GM08714 (cell line): ENCODE results near the gene SPPL2C.

Experiments used
- H3K4me3 ChIP-seq: fragments of 200-500 bp; sonication (Bioruptor generic); 2 replicates; pipeline ENCODE4 v1.5.1; 2014; ENCODE audit warnings: mild to moderate bottlenecking, low read length, inconsistent platforms
- ZNF274 ChIP-seq: IDR thresholded peaks from 2 replicates; pipeline ENCODE4 v1.6.1; 2012; ENCODE audit warnings: mild to moderate bottlenecking, low read depth, low read length

The SPPL2C gene, protein sequence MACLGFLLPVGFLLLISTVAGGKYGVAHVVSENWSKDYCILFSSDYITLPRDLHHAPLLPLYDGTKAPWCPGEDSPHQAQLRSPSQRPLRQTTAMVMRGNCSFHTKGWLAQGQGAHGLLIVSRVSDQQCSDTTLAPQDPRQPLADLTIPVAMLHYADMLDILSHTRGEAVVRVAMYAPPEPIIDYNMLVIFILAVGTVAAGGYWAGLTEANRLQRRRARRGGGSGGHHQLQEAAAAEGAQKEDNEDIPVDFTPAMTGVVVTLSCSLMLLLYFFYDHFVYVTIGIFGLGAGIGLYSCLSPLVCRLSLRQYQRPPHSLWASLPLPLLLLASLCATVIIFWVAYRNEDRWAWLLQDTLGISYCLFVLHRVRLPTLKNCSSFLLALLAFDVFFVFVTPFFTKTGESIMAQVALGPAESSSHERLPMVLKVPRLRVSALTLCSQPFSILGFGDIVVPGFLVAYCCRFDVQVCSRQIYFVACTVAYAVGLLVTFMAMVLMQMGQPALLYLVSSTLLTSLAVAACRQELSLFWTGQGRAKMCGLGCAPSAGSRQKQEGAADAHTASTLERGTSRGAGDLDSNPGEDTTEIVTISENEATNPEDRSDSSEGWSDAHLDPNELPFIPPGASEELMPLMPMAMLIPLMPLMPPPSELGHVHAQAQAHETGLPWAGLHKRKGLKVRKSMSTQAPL

DNA sequence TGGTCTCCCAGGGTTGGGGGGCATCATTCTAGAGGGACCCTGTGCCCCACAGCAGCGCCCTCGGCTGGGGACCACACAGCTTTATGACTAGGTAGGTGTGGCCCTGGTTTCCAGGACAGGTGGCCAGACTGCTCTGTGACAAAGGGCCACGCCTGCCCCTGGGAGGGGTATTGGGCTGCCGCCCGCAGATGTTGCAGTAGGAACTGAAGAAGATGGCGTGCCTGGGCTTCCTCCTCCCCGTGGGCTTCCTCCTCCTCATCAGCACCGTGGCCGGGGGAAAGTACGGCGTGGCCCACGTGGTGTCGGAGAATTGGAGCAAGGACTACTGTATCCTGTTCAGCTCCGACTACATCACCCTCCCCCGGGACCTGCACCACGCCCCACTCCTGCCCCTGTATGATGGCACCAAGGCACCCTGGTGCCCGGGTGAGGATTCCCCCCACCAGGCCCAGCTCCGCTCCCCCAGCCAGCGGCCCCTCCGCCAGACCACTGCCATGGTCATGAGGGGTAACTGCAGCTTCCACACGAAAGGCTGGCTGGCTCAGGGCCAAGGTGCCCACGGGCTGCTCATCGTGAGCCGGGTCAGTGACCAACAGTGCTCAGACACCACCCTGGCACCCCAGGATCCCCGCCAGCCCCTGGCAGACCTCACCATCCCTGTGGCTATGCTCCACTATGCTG, at the start of gene SPPL2C:
TSS of gene SPPL2C (plus strand) at position 187 of the 681 bp plus-strand sequence. CDS start at position 213, 26 bp downstream.
- no peak for TF ChIP-seq ZNF274
- H3K4me3 ChIP-seq, result no peak within 1 kb of the TSS

DNA sequence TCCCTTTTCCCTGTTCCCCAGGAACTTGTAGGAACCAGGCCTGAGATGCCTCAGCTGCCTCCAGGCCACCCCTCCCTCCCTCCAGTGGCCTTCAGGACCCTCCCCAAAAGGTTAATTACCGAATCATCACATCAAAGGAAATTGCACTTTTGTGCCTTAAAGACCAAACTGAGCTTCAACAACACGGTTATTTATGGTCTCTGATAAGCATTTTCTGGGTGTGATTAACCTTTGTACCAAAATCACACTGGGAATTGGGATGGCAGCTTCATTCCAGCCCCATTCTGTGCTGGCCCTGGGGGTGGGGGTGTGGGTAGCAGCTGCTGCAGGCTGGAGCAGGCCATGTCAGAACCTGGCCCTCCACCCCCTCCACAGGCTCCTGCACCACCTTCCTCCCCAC, 43.9 kb upstream of the SPPL2C start:
- no peak for TF ChIP-seq ZNF274
- no peak overlapping the region for H3K4me3 ChIP-seq

DNA sequence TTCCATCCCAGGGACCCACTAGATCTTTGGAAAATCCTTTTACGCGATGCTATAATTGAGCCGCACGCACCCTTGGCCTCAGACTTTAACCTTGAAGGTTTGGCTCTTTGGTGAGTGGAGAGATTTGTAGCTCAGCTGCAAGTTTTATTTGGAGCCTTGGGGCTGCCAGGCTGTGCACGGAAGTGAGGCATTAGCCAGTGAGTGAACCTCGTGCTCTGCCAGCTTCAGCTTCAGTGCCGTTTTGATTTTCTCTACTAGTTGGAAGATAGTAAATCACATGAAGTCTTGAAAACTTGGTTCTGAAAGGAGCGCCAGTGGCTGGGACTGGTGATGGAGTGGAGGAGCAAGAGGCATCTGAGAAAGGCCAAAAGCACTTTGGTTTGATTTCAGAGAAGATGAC, 43.3 kb upstream of the SPPL2C start:
- no peak for TF ChIP-seq ZNF274
- no peak overlapping the region for H3K4me3 ChIP-seq

DNA sequence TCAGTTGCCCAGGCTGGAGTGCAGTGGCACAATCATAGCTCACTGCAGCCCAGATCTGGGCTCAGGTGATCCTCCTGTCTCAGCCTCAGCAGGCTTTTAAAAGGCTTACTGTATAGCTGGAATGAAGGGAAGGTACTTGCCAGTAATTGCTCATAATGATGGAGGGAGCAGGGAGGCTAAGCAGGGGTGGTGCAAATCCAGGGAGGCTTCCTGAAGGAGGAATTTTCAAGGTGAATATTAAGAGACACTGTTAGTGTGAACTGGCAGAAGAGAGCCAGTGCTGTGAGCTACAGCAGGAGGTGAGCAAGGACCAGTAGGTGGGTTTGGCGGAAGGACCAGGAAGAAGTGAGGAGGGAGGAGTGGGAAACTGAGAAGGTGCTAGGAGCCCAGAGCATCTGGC, 35.8 kb upstream of the SPPL2C start:
- no peak overlapping the region for H3K4me3 ChIP-seq
- TF ChIP-seq ZNF274, result no peak

DNA sequence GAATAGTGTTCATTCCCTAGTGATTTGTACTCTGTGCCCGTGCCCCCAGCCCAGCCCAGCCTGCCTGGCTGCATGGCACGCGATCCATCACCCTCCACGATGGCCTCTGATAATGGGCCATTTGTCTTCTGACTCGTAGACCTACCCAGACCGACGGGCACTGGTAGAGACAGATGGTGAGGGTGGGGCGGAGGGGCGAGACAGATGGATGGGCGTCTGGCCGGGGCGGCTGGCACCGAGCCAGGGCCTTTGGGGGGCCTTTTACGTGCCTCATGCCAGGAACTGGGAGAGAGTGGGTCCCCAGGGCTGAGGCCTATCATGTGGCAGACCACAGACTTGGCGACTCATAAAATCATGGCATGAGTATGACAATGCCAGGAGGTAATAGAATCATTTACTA, 35.2 kb upstream of the SPPL2C start:
- no peak for TF ChIP-seq ZNF274
- no peak overlapping the region for H3K4me3 ChIP-seq

DNA sequence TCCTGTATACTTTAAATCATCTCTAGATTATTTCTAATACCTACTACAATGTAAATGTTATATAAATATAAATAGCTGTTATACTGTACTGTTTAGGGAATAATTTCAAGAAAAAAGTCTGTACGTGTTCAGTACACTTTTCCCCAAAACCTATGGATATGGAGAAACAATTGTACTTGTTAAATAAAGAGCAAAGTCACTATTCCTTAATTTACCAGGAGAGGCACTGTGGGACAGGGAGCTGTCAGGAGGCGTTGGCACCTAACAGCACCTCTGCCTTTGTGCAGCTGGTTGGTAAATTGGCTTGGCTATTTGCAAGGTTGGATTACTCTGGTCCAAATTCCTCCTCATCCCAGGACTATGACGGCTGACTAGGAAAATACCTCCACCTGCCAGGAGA, 32.6 kb upstream of the SPPL2C start:
- TF ChIP-seq ZNF274, result no peak
- H3K4me3 ChIP-seq, result no peak overlapping the region

DNA sequence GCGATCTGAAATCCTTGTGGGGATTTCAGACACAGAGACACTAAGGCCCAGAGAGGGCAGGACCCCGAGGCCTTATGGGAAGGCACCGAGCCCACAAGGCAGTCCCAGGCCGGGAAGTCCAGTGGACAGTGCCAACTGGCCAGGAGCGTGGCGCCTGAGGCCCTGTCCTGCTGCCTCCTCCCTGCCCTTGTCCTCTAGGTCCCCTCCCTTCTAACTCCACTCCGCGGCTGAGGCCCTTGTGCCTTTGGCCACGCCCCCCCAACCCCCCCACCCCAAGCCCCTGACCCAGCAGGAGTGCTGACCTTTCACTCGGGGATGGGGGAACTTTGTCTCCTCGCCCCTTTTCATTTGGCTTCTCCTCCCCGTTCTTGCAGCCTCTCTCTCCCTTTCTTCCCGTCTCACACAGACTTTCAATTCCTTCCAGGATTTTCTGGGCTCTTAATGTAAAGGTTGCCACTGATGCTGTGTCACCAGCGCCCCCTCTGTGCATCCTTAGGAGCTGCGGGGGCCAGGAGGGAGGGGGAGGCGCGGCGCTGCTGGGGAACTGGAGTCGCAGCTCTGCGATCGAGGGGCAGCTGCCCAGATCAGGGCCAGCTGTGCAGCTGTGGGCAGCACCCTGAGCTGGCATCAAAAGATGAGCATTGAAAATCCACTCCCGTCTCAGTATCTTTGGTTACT, 31.5 kb upstream of the SPPL2C start:
- no peak for TF ChIP-seq ZNF274
- no peak overlapping the region for H3K4me3 ChIP-seq

DNA sequence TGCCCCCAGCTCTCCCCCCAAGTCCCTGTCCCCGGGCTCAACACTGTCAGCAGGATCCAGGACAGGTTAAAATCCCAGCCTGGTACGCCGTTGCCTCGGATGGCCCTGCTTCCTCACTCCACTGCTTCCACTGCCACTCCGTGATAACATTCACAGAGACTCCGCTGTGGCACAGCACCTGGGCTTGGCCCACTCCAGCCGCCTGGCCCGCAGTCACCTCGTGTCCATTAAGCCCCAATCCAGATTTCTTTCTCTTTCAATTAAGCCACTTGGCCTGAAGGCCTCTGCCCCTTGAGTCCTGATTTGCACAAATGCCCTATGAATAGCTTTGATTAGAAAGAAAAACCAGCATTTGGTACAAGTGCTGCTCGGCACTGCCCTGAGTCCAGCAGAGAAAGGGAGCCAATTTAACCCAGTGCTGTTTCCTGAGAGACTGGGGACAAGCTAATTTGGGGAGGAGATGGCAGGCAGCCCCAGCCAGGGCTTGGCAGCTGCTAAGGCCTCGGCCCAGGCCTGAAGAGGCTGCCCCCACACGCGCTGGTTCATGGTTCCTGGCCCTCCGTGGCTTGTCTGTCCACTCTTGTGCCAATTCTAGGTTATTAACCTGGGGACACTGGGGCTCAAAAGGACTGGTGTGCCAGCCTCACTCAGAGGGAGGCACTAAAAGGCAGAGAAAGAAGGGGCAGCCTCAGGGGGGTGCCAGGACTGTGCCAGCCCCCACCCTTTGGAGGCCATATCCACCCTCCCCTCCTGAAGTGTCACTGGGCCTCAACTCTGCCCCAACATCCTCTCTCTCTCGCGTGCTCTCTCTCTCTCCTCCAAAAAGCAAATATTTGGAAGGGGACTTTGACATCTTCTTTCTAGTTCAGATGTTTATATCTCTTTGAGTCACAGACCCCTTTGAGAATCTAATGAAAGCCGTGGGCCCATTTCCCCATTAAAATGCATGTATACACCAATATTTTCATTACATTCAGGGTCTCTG, 29.8 kb upstream of the SPPL2C start:
- no peak for TF ChIP-seq ZNF274
- no peak overlapping the region for H3K4me3 ChIP-seq

DNA sequence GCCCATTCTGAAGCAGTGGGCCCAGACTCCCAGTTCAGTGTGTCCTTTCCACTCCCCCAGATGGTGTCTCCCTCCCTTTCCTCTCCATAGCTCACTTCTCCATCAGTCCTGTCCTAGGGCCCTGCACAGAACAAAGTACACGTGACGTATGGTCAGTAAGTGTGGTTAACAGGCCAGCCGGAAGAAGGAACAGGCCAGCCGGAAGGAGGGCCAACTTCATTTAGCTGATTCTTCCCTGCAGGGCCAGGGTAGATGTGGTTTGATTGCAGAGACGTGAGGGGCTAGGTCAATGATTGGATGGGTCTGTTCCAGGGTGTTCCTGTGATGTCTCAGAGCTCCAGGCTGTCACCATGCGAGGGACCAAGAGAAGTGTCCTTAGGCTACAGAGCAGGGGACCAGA, 28.9 kb upstream of the SPPL2C start:
- H3K4me3 ChIP-seq, result no peak overlapping the region
- TF ChIP-seq ZNF274, result no peak

DNA sequence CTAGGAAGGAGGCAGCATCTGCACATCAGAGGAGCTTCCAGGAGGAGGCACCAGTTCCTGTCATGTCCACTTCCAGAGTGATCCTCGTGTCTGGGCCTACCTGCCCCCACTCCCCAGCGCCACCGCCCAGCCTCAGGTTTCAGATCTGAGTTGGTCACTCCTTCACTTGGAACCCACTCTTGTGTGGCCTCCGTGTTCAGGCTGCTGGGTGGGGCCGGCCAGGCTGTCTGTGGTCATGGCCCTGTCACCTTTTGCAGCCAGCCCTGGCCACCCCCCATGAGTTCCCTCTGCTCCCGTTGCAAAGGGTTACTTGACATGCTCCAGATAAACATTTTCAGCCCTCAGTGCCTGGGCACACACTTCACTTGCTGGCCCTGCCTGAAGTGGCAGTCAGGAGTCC, 26.6 kb upstream of the SPPL2C start:
- TF ChIP-seq ZNF274, result no peak
- H3K4me3 ChIP-seq, result no peak overlapping the region

DNA sequence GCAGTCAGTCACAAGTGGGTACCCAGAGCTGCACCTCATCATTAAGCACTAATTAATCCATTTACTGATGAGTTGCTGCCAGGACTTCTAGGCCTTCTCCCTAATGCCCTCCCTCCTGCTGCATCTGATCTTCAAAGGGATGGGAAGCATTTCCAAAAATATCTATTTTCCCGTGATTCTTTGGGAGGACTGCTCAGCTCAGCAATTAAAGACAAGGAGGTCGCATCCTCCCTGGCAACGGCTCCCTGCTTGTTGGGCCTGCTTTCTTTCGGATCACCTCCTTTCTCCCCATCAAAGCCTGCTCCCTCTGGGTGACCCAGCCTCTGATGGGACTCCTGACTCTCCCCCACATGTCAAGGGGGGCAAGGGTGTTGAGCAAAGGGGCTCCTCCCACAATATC, 26.0 kb upstream of the SPPL2C start:
- H3K4me3 ChIP-seq, result no peak overlapping the region
- TF ChIP-seq ZNF274, result no peak

DNA sequence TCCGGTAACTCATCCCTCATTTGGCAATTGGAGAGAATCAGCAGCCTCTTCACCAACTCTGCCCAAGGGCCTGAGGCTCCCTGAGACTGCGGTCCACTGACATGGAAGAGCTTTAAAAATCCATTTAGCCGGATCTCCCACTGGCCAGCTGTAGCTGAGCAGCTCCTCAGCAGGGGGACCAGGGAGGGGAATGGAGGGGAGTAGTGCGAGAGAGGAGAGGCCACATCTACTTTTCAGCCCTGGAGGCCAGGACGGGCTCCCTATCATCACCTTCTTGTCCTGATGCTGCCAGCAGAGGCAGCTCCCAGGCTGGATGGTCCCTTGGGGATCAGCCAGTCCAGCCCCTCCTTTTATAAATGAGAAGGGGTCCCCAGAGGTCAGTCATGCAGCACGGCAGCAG, 25.0 kb upstream of the SPPL2C start:
- TF ChIP-seq ZNF274, result no peak
- no peak overlapping the region for H3K4me3 ChIP-seq

DNA sequence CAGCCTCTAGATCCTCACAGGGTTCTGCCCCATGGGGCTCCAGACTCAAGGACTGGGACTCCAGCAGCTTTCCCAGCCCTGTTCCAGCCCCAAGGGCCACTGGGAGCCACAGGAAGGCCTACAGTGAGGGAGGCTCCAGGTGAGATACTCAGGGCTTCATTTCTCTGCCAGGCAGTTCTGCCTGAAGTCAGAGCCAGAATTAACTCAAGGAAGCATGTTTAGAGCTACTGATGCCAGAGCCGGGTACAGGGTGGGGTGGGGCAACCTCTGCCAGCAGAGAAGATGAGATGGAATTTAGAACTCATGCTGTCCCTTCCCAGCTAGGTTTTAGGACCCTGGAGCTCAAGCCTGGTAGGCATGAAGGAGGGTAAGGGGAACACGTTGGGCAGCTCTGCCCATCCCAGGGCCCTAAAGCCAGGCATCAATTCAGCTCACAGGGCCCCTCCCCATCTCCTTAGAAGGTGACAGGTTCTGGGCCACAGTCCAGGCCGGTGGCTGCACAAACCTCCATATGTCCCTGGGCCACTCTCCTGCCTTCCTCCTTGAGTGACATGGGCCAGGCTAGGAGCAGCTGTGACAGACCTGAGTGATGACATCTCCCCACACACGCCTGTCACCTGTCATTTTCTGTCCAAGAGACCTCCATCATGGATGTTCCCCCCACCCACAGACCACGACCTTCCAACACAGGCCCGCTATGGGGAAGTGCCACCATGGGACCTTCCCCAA, 24.5 kb upstream of the SPPL2C start:
- no peak for TF ChIP-seq ZNF274
- no peak overlapping the region for H3K4me3 ChIP-seq

DNA sequence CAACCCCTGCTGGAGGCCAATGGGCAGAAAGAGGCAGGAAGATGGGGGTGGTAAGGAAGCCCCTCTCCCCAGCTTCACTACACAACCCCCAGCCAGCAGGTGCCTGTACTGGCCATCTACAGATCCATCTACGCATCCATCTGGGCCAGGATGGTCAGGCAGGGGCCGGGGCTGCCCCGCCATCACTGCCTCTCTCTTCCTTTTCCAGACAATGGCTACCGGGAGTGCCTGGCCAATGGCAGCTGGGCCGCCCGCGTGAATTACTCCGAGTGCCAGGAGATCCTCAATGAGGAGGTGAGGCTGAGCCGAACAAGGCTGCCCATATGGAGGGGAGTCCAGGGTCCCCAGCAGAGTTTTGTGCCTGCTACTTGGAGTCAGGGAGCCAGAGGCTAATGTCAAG, 23.5 kb upstream of the SPPL2C start:
- TF ChIP-seq ZNF274, result no peak
- H3K4me3 ChIP-seq, result no peak overlapping the region
